GM19328 (cell line): ENCODE results near the gene IL26.

Experiments used
- ATAC-seq: cut with Tn5 transposase; IDR thresholded peaks from one replicate; pipeline ENCODE4 v1.9.1; 2021; ENCODE audit warnings: mild to moderate bottlenecking, moderate library complexity; ENCODE audit not compliant: unreplicated experiment

The IL26 gene

DNA sequence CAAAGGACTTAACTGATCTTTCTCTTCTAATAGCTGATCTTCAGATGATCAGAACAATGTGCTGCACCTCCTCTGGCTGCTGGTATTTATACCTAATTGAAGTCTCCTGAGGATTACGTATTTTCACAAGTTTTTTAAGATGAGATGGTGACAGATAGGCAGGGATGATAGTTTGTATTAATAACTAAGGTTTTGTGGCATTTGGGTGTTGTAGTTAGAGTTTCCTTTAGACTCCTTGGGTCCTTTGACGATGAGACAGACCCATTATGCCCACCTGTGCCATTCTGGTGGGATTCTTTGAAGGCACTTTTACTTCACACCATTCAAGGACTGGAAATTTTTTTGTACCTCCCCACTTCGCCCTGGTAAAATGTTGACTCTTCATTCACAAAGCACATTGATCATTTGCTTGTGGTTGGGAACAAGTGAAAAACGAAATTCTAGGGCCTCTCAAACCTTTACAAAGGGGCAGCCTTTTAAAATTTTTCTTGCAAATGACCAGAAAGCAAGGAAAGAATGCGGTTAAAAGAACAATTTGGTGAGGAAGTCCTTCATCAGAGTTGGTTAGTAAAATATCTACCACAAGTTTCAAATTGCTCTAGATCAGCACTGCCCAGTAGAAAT lies 65.8 kb downstream of the IL26 start, which contains the start of gene IFNG:
IFNG (minus strand) TSS at position 60 of the 624 bp plus-strand sequence. CDS start 125 bp downstream, outside the sequence.
- no peak for ATAC-seq

DNA sequence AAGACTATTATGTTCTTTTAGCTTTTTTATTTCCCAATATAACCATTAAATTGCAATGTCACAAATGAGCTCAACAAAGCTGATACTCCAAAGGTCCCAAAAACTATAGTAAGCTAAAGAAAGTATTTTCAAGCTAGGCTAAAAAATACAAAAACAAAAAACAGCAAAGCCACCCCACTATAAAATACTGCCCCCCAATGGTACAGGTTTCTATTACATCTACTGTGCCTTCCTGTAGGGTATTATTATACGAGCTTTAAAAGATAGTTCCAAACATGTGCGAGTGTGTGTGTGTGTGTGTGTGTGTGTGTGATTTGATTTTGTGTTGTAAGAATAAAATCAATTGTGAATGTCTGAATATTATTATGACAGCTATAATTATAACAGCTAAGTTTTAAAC lies 67.2 kb downstream of the IL26 start:
- no peak for ATAC-seq

DNA sequence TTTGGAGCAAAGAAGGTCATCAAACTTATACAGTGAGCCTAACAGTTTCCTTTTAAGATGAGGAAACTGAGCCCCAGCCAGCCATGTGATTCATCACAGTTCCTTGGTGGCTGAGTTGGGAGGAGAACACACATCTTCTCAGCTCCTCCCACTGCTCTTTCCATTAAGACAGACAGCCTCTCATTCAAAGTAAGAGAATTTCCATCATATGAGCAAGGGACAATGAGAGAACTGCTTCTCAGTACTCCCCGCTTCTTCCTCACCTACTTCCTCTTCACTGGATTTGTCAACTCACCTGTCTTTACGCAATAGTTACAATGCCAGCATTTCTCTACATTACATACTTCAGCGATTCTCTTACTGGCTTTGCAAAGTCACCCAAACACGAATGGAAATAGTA lies 68.2 kb downstream of the IL26 start:
- no peak for ATAC-seq

DNA sequence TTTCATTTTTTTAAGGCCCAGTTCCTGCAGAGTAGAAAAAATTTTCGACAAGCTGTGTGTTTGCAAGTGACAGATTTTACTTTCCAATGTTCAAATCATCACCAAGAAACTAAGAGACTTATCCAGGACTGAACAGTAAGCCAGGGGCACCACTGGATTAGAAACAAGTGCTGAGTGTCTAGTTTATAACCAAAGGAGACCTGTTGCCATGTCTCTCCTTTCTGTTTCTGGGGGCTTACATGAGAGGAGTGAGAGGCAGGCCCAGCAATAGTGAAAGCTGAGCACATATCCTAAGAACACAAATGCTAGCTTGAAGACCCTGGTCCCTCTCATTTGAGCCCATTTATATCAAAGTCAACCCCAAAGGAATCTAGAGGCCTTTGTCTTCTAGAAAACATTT lies 69.0 kb downstream of the IL26 start:
- ATAC-seq: no peak

DNA sequence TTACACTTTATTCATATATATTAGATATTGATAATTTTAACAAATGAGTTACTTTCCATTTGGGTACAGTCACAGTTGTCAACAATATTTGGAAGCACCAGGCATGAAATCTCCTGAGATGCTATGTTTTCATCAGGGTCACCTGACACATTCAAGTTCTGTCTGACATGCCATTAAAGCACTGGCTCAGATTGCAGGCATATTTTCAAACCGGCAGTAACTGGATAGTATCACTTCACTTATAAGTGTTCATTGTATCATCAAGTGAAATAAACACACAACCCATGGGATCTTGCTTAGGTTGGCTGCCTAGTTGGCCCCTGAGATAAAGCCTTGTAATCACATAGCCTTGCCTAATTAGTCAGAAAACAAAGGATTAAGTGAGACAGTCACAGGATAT lies 70.8 kb downstream of the IL26 start:
- no peak for ATAC-seq
